Measurements from ENCODE around the gene GRID2.

- TF ChIP-seq CTCF (IDR thresholded peaks at IDR 0.05) (no peak), POLR2A (IDR thresholded peaks at IDR 0.05) (peak; percentile 7 to 9)
Measured at GRCh38 chr4:92305148-92305877, 1.5 kb downstream of the GRID2 start.
